HCT116 (cell line): ENCODE measurements around the gene GAL3ST3. TPM values are rescaled to one million over a fixed set of nuclear protein-coding genes. Genes with fewer than 3 reads are reported as not detected.
A peak's percentile ranks its signal among the peaks of the same experiment; 100 is the strongest.
"Not testable (repeated sequence)": the region's sequence is repeated elsewhere in the genome, so short reads cannot be mapped to it uniquely, and the experiment has no call there.

Source experiments
- ATAC-seq: fragments of 200-7000 bp; cut with Tn5 transposase; 2 replicates; pipeline ENCODE4 v1.9.1; 2020; ENCODE audit warnings: mild to moderate bottlenecking, moderate library complexity
- BruUV-seq: library from RNA; stranded (reverse); fragments of 400-500 nt; replicated peaks from 2 replicates; lab custom pipeline; 2021; lab: Mats Ljungman, UMichigan
- CTCF ChIA-PET: fragments of 300-600 bp; sonication (Branson Sonifier 250); formaldehyde crosslinking; loops from one replicate; lab custom pipeline; 2021; ENCODE audit warnings: antibody characterized with exemption; lab: Charles Lee
- POLR2A ChIA-PET: fragments of 300-600, 350-600 bp; sonication (Branson Sonifier 250); formaldehyde crosslinking; loops from one replicate; lab custom pipeline; 2021; ENCODE audit warnings: antibody characterized with exemption; lab: Charles Lee
- RAD21 ChIA-PET, 2 experiments: fragments of 300-600 bp; sonication (Branson Sonifier 250); formaldehyde crosslinking; loops; one replicate each; lab custom pipeline; 2023; ENCODE audit warnings: low total read pairs in 2 of 2; ENCODE audit not compliant: uncharacterized antibody in 2 of 2, unreplicated experiment in 2 of 2, low non-redundant PET in 1 of 2; lab: Charles Lee
- DNase-seq: peaks from one replicate; pipeline ENCODE4 v3.0.0-alpha.2; 2010; ENCODE audit warnings: low read depth, low spot score
- H2AFZ ChIP-seq: fragments of 200-600 bp; shearing (Covaris generic), sonication (generic); 2 replicates; pipeline ENCODE4 v1.6.1; 2017; ENCODE audit warnings: low read depth, mixed run types, mixed read lengths, antibody characterized with exemption, low read length; ENCODE audit not compliant: poor library complexity, severe bottlenecking
- H3K27ac ChIP-seq: 2 replicates; pipeline ENCODE4 v1.5.1; 2012; ENCODE audit warnings: low read depth, low read length
- H3K27me3 ChIP-seq: fragments of 200-600 bp; sonication (generic); 2 replicates; pipeline ENCODE4 v1.6.1; 2016; ENCODE audit warnings: mixed run types, low read length, mixed read lengths; ENCODE audit not compliant: insufficient read depth
- H3K36me3 ChIP-seq, 2 experiments: fragments of 200-500 bp in 1 of 2; fragments of 200-600 bp in 1 of 2; sonication (Bioruptor generic) in 1 of 2; sonication (generic) in 1 of 2; 2 replicates each; pipeline versions ENCODE4 v1.5.1 to v1.6.1; 2014 to 2016; ENCODE audit warnings: low read length in 2 of 2, inconsistent platforms in 1 of 2, mixed read lengths in 1 of 2, mixed run types in 1 of 2; ENCODE audit not compliant: insufficient read depth in 2 of 2, control insufficient read depth in 1 of 2
- H3K4me1 ChIP-seq, 2 experiments: fragments of 200-600 bp in 1 of 2; sonication (generic) in 1 of 2; 2 replicates each; pipeline versions ENCODE4 v1.5.1 to v1.6.1; 2012 to 2017; ENCODE audit warnings: low read length in 2 of 2, inconsistent platforms in 1 of 2, mild to moderate bottlenecking in 1 of 2, mixed read lengths in 1 of 2, mixed run types in 1 of 2, moderate library complexity in 1 of 2; ENCODE audit not compliant: insufficient read depth in 2 of 2, control insufficient read depth in 1 of 2
- H3K4me2 ChIP-seq: fragments of 200-600 bp; sonication (generic); 2 replicates; pipeline ENCODE4 v1.6.1; 2017; ENCODE audit warnings: mixed run types, low read length, mixed read lengths
- H3K4me3 ChIP-seq, 2 experiments: fragments of 200-600 bp in 1 of 2; sonication (generic) in 1 of 2; replicated peaks in 1 of 2; 2 replicates each; pipeline ENCODE4 v1.5.1; 2011 to 2016; ENCODE audit warnings: low read length in 2 of 2, control low read depth in 1 of 2, low read depth in 1 of 2, mild to moderate bottlenecking in 1 of 2, mixed read lengths in 1 of 2, mixed run types in 1 of 2
- H3K79me2 ChIP-seq: fragments of 200-600 bp; sonication (generic); 2 replicates; pipeline ENCODE4 v1.6.1; 2017; ENCODE audit warnings: mild to moderate bottlenecking, mixed run types, low read length, moderate library complexity, mixed read lengths; ENCODE audit not compliant: insufficient read depth
- H3K9ac ChIP-seq: fragments of 200-600 bp; sonication (generic); 2 replicates; pipeline ENCODE4 v1.6.1; 2016; ENCODE audit warnings: low read length, mixed read lengths
- H3K9me2 ChIP-seq: fragments of 200-600 bp; sonication (generic), shearing (Covaris generic); 2 replicates; pipeline ENCODE4 v1.6.1; 2017; ENCODE audit warnings: mixed run types, mild to moderate bottlenecking, moderate library complexity; ENCODE audit not compliant: insufficient read depth
- H3K9me3 ChIP-seq, 2 experiments: fragments of 200-500 bp in 1 of 2; fragments of 200-600 bp in 1 of 2; sonication (Bioruptor generic) in 1 of 2; sonication (generic) in 1 of 2; 2 replicates each; pipeline ENCODE4 v1.6.1; 2014 to 2017; ENCODE audit warnings: low read length in 2 of 2, mixed read lengths in 2 of 2, inconsistent platforms in 1 of 2, low read depth in 1 of 2, mild to moderate bottlenecking in 1 of 2, mixed run types in 1 of 2, moderate library complexity in 1 of 2; ENCODE audit not compliant: control insufficient read depth in 1 of 2, insufficient read depth in 1 of 2
- H4K20me1 ChIP-seq: fragments of 200-600 bp; sonication (generic), shearing (Covaris generic); 2 replicates; pipeline ENCODE4 v1.6.1; 2017; ENCODE audit warnings: mixed run types, mild to moderate bottlenecking, moderate library complexity; ENCODE audit not compliant: insufficient read depth
- ATF3 ChIP-seq: IDR thresholded peaks from 2 replicates; pipeline ENCODE4 v1.6.1; 2012
- CEBPB ChIP-seq: IDR thresholded peaks from 2 replicates; pipeline ENCODE4 v1.6.1; 2012; ENCODE audit warnings: low read depth
- EGR1 ChIP-seq: IDR thresholded peaks from 2 replicates; pipeline ENCODE4 v1.6.1; 2012; ENCODE audit warnings: low read depth
- FOSL1 ChIP-seq: IDR thresholded peaks from 2 replicates; pipeline ENCODE4 v1.6.1; 2012; ENCODE audit warnings: low read depth
- JUND ChIP-seq: IDR thresholded peaks from 2 replicates; pipeline ENCODE4 v1.6.1; 2012
- POLR2A ChIP-seq: IDR thresholded peaks from 2 replicates; pipeline ENCODE4 v1.7.0; 2011; ENCODE audit warnings: borderline replicate concordance; ENCODE audit not compliant: insufficient read depth, insufficient read length; ENCODE audit errors: extremely low read depth
- SP1 ChIP-seq: IDR thresholded peaks from 2 replicates; pipeline ENCODE4 v1.6.1; 2012; ENCODE audit warnings: low read depth
- SRF ChIP-seq: IDR thresholded peaks from 2 replicates; pipeline ENCODE4 v1.6.1; 2012; ENCODE audit warnings: low read depth
- TCF7L2 ChIP-seq: IDR thresholded peaks from 2 replicates; pipeline ENCODE4 v1.7.0; 2011; ENCODE audit warnings: borderline replicate concordance, inconsistent platforms; ENCODE audit not compliant: insufficient read depth, insufficient read length; ENCODE audit errors: extremely low read depth
- YY1 ChIP-seq: IDR thresholded peaks from 2 replicates; pipeline ENCODE4 v1.6.1; 2011; ENCODE audit warnings: low read length, low read depth, moderate library complexity, mild to moderate bottlenecking; ENCODE audit not compliant: insufficient replicate concordance; ENCODE audit errors: extremely low read depth
- intact Hi-C: fragments of 100-400 bp; cut with micrococcal nuclease; formaldehyde crosslinking; loops from 2 replicates; pipeline ENCODE4 v1.10.0; 2022
- total RNA-seq: library from RNA; stranded (reverse); gene quantifications from one replicate; pipeline ENCODE4 v1.2.1, GENCODE V29; 2021; ENCODE audit not compliant: unreplicated experiment
- TF ChIP-seq, protein P1 (sequence below), 3 experiments: fragments of 200-600 bp in 1 of 3; sonication (generic) in 1 of 3; IDR thresholded peaks in 2 of 3; conservative IDR thresholded peaks in 1 of 3; 2 replicates each; pipeline ENCODE4 v1.5.1; 2012 to 2017; ENCODE audit warnings: low read depth in 2 of 3, low read length in 2 of 3, antibody characterized with exemption in 1 of 3, borderline replicate concordance in 1 of 3, control low read depth in 1 of 3, mild to moderate bottlenecking in 1 of 3, mixed read lengths in 1 of 3, mixed run types in 1 of 3, moderate library complexity in 1 of 3; ENCODE audit not compliant: insufficient read depth in 1 of 3

GAL3ST3 gene
- total RNA-seq, 1 experiment from 2014 or later = not detected

DNA sequence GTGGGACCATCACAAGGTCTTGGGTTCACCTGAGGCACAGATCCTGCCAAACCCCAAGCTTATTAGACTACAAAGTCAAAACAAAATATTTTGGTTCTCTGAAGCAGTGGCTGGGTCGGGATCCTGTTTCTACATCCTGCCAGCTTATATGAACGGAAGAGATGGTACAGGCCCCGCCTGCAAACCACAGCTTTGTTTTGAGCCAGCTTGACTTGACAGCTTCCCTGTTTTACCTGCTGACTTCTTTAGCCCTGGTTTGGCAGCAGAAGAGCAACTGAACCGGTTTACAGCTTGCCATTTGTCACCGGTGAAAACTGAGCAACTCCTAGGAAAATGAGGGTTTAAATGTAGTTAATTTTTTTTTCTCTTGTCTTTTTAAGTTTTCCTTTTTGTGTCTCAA, 32.5 kb upstream of the GAL3ST3 start:
- BruUV-seq = no TSS peak
- no peak for DNase-seq
- Histone ChIP-seq H3K4me2 (peak overlapping the region; percentile 55; the same call in 1 of the 2 replicates), H3K9me2 (no peaks in the 10 kb centered on the region), H3K27ac (no peak overlapping the region), H3K36me3 (no peaks in the 10 kb centered on the region), H4K20me1 (no peaks in the 10 kb centered on the region), H2AFZ (no peak overlapping the region), H3K79me2 (peaks cover 41% of the 10 kb centered on the region), H3K4me1 (peaks cover 46 to 62% of the 10 kb centered on the region in 2 experiments), H3K27me3 (no peaks in the 10 kb centered on the region), H3K4me3 (no peak overlapping the region), H3K9ac (no peak overlapping the region), H3K9me3 (no peaks in the 10 kb centered on the region)
- peak; percentile 33; the same call in 1 of the 2 replicates for ATAC-seq
- intact Hi-C loops = no loop called here
- ChIA-PET RAD21 (no interaction called here), POLR2A (no interaction called here), CTCF (interaction anchor here (1.3 to 2.0 kb wide), 3 partner anchors 10 to 13 kb away, joined by 4 to 11 read pairs (median 4); no protein-coding TSS in a partner anchor)
- no peak for TF ChIP-seq SRF
- TF ChIP-seq YY1 = no peak
- TF ChIP-seq JUND = no peak
- TF ChIP-seq POLR2A = no peak
- TF ChIP-seq EGR1 = no peak
- TF ChIP-seq TCF7L2 = no peak
- no peak for TF ChIP-seq SP1

GRCh38 chr11:66080055-66080817, 31.3 kb upstream of the GAL3ST3 start:
- POLR2A ChIA-PET = no interaction called here
- H4K20me1 ChIP-seq = no peaks in the 10 kb centered on the region
- TF ChIP-seq ATF3 (no peak), CEBPB (no peak), FOSL1 (peak; percentile 45; the same call in 1 of the 2 replicates)
- TF ChIP-seq, protein P1, sequence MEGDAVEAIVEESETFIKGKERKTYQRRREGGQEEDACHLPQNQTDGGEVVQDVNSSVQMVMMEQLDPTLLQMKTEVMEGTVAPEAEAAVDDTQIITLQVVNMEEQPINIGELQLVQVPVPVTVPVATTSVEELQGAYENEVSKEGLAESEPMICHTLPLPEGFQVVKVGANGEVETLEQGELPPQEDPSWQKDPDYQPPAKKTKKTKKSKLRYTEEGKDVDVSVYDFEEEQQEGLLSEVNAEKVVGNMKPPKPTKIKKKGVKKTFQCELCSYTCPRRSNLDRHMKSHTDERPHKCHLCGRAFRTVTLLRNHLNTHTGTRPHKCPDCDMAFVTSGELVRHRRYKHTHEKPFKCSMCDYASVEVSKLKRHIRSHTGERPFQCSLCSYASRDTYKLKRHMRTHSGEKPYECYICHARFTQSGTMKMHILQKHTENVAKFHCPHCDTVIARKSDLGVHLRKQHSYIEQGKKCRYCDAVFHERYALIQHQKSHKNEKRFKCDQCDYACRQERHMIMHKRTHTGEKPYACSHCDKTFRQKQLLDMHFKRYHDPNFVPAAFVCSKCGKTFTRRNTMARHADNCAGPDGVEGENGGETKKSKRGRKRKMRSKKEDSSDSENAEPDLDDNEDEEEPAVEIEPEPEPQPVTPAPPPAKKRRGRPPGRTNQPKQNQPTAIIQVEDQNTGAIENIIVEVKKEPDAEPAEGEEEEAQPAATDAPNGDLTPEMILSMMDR (IDR thresholded peaks at IDR 0.05 in 2 of 3, conservative IDR thresholded peaks at IDR 0.05 in 1 of 3; ENCODE audit: borderline replicate concordance in 1 of 3, insufficient read depth in 1 of 3, low read depth in 2 of 3, low read length in 2 of 3) = no peak
- TF ChIP-seq, all 23 proteins: peak for 1
- no peaks in the 10 kb centered on the region for H3K36me3 ChIP-seq
- no peak overlapping the region for H3K4me3 ChIP-seq
- ATAC-seq (peak; percentile 77), DNase-seq (peak; percentile 24)
- no peaks in the 10 kb centered on the region for H3K9me2 ChIP-seq
- peaks cover 46 to 63% of the 10 kb centered on the region in 2 experiments for H3K4me1 ChIP-seq
- no peak overlapping the region for H2AFZ ChIP-seq
- ChIA-PET RAD21 (no interaction called here), CTCF (interaction anchor here (1.5 to 2.0 kb wide), 2 partner anchors 9 to 12 kb away, joined by 4 to 11 read pairs; no protein-coding TSS in a partner anchor)
- no peaks in the 10 kb centered on the region for H3K27me3 ChIP-seq
- H3K9ac ChIP-seq = peak overlapping the region; percentile 37
- peaks cover 41% of the 10 kb centered on the region for H3K79me2 ChIP-seq
- no peaks in the 10 kb centered on the region for H3K9me3 ChIP-seq
- no TSS peak for BruUV-seq
- intact Hi-C loops = no loop called here
- peak overlapping the region; percentile 55 for H3K4me2 ChIP-seq
- H3K27ac ChIP-seq = 0 out of 2 replicates have a peak overlapping the region, but pooled peaks have one; percentile 6

DNA sequence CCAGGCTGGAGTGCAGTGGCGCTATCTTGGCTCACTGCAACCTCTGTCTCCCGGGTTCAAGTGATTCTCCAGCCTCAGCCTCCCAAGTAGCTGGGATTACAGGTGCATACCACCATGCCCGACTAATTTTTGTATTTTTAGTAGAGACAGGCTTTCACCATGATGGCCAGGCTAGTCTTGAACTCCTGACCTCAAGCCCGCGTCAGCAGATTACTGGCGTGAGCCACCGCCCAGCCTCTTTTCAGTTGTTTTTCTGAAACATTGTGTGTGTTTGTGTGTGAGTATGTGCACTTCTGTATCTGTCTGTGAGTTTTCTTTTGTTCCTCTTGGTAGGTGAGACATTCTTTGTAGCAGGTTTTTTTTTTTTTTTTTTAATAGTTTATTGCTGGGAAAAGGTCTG, 30.0 kb upstream of the GAL3ST3 start:
- H3K4me3 ChIP-seq, DNase-seq, RAD21 ChIA-PET, H3K9me2 ChIP-seq, H3K27me3 ChIP-seq, ATAC-seq, H3K4me2 ChIP-seq, H2AFZ ChIP-seq, H3K27ac ChIP-seq, H3K9ac ChIP-seq, H4K20me1 ChIP-seq, BruUV-seq, intact Hi-C loops, H3K36me3 ChIP-seq, H3K9me3 ChIP-seq, POLR2A ChIA-PET: not testable (repeated sequence)
- CTCF ChIA-PET = interaction anchor here (1.4 kb wide), 1 partner anchor 11 kb away, joined by 3 read pairs; no protein-coding TSS in a partner anchor
- Histone ChIP-seq H3K4me1 (peaks cover 43 to 63% of the 10 kb centered on the region in 2 experiments), H3K79me2 (peaks cover 38% of the 10 kb centered on the region)
